Myocyte (in vitro differentiated cells): ENCODE data around the gene TNNT2. TPM values are rescaled to one million over a fixed set of nuclear protein-coding genes. Genes with fewer than 3 reads are reported as not detected.

ENCODE experiments used
- DNase-seq: peaks from one replicate; pipeline ENCODE4 v3.0.0-alpha.2; 2012; ENCODE audit warnings: low read depth
- polyA plus RNA-seq: library from polyadenylated mRNA; unstranded; fragments of >200 nt; gene quantifications from one replicate; pipeline ENCODE4 v1.2.1, GENCODE V29; 2012; ENCODE audit warnings: missing spikeins
- total RNA-seq: library from RNA; depleted of rRNA; stranded (reverse); fragments of >200 nt; gene quantifications from 2 replicates; pipeline ENCODE4 v1.2.3, GENCODE V29; 2014

TNNT2 gene
- total RNA-seq = 3,022 and 4,635 TPM in 2 replicates
- polyA plus RNA-seq = 2,977 TPM

- peak; percentile 98 for DNase-seq
Observed at GRCh38 chr1:201377611-201378092, at the start of gene TNNT2. TSS of gene TNNT2 (minus strand) at chr1:201377680. CDS start at chr1:201373254, 4,426 bp downstream.

DNA sequence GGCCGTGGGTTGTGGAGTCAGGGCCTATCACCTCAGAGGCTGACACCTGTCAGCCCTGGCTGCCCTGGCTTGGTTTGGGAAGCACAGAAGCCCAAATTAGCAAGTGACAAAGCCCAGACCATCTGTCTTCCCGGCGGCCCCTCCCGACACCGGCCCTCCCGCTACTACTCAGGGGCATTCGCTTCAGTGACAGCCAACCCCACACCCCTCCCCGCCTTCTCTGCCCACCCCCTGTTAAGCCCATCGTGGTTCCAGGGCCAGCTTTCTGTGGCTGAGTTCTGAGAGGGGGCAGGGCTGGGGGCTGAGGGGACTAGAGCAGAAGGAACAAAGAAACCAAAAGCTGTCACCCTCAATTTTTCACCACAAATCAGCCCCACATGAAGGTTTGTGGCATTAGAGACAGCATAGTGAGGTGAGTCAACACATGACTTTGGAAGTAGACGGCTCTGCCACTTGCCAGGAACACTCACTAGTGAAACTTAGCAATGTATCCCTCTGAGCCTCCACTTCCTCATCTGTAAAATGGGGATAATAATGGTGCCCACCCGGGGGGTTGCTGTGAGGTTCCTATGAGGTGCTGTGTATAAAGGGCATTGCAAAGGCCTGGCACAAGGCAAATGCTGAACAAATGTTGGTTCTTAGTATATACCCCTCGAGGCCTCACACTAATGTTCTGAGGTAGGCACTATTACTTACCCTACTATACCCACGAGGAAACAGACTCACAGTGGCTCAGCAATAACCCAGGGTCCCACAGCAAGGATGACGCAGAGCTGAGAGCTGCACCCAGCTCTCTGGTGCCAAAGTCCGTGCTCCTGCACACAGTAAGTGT lies 49.2 kb upstream of the TNNT2 start:
- peak; percentile 98 for DNase-seq

DNA sequence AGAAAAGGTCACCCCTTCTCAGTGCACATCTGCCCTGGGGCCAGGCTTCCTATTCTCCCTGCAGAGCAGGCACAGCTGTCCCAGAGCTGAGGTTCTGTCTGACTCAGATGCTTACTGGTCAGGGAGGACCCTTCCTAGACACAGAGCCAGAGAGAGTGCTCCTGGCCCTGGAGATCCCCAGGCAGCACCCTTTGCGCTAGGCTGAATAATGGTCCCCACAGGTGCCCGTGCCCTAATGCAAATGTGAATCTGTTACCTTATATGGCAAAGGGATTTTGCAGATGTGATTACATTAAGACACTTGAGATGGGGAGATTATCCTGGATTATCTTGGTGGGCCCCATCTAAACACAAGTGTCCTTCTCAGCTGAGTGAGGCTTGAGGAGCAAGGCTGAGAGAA lies 46.7 kb upstream of the TNNT2 start:
- DNase-seq = peak; percentile 63

- peak; percentile 35 for DNase-seq
Observed at GRCh38 chr1:201423655-201424054, 46.2 kb upstream of the TNNT2 start.

- peak; percentile 98 for DNase-seq
Observed at GRCh38 chr1:201422436-201423030, 45.1 kb upstream of the TNNT2 start.

- no peak for DNase-seq
Observed at GRCh38 chr1:201422026-201422425, 44.5 kb upstream of the TNNT2 start.

GRCh38 chr1:201421041-201421440 lies 43.6 kb upstream of the TNNT2 start:
- peak; percentile 34 for DNase-seq

DNA sequence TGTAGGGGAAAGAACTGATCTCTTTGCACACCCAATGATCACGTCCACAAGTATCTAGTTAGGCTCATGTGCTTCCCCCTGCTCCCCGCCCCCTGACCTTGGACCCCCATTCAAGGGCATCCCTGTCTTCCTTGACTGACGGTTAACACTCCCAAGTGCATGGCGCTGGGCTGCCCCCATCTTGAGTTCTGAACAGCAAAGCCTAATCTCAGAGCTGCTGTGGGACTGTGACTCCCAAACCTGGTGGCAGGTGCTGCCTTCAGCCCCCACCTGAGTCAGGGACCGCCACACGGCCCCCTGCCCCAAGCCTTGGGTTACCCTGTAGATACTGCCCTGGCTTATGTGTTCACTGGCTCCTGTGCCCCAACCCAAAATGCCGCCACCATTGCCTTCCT lies 43.1 kb upstream of the TNNT2 start:
- DNase-seq = peak; percentile 53

DNA sequence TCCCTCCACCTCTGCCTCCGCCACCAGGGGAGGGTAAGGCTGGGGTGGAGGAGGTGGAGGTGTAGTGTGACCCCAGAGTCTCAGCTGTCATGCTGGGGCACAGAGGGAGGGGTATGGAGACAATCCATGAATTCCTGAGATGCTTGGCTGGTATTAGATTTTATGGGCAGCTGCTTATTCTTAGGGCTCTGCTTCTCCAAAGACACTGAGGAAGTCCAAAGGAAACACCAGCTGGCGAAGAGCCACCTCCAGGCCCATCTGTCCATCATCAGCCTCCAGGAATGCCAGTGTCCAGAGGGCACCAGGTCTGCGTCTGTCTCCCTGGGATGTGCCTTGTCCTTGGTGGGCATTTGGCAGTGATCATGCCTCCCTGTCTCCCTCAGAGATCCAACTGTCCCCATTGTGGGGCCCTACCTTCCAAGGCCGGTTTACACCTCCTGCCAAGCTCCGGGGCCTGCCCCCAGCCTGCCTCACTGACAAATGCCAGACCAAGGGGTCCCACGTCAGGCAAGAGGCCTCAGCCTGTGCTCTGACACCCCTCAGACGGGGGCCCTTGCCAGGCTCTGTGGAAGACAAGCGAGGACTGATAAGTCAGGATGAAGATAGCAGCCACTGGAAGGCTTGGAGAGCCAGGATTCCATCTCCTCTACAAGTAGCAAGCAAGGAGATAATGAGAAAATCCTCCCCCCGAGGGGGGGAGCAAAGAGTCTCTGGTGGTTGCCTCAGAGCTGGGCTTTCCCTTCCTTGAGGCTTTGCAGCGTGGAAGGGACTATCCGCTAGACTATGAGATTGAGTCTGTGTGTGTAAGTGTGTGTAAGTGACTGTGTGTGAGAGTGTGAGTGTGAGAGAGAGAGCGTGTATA lies 42.5 kb upstream of the TNNT2 start:
- peak; percentile 98 for DNase-seq

- no peak for DNase-seq
Observed at GRCh38 chr1:201419256-201419655, 41.8 kb upstream of the TNNT2 start.

DNA sequence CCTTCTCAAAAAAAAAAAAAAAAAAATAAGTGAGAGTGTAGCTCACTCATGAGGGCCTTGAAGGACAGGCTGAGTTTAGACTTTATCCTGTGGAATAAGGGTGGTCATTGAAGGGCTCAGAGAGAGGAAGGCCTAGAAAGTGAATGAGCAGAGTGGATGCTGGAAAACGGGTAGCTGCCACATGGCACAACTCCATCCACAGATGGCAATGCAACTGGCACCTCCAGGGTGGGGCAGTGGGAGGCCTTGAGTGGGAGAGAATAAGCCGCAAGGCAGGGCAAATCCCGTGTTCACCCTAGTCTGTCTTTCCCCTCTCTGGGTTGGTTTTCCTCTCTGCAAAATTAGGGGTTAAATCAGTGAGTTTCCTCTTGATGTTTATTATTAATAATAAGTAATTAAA lies 41.0 kb upstream of the TNNT2 start:
- DNase-seq = peak; percentile 61

GRCh38 chr1:201414051-201414738 lies 36.7 kb upstream of the TNNT2 start:
- peak; percentile 7 for DNase-seq

DNA sequence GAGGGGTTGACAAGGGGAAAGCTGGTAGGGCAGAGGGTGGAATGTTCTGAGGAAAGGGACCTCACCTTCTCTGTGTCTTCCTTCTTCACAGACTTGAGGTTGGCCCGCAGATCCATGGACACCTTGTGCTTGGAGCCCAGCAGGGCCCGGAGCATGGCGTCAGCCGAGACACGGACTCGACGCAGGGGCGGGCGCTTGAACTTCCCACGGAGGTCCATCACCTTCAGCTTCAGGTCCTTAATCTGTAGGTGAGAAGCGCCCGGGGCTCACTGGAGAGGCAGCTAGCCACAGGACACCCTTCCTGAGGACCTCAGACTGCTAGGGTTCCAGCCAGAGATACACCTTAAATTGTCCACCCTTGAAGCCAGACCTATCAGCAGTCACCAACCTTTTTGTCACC lies 33.8 kb upstream of the TNNT2 start:
- peak; percentile 5 for DNase-seq

- peak; percentile 19 for DNase-seq
Observed at GRCh38 chr1:201409440-201409839, 32.0 kb upstream of the TNNT2 start.

DNA sequence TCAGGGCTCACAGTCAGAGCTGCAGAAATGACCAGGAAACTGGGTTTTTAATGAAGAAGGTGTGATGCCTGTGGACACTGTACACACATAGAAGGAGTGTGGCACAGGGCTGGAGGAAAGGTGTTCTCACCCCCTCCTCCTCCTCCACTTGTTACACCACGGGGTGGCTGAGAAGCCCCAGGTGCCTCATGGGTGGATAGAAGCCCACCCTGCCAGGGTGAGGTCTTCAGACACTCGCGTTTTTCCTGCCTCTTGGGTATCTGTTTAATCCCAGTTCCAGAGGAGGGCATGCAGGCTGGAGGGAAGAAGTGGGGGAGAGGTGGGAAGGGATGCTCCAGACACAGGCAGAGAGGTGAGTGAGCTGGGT lies 31.3 kb upstream of the TNNT2 start:
- peak; percentile 12 for DNase-seq

- DNase-seq = peak; percentile 83
Observed at GRCh38 chr1:201408176-201408833, 30.8 kb upstream of the TNNT2 start.

DNA sequence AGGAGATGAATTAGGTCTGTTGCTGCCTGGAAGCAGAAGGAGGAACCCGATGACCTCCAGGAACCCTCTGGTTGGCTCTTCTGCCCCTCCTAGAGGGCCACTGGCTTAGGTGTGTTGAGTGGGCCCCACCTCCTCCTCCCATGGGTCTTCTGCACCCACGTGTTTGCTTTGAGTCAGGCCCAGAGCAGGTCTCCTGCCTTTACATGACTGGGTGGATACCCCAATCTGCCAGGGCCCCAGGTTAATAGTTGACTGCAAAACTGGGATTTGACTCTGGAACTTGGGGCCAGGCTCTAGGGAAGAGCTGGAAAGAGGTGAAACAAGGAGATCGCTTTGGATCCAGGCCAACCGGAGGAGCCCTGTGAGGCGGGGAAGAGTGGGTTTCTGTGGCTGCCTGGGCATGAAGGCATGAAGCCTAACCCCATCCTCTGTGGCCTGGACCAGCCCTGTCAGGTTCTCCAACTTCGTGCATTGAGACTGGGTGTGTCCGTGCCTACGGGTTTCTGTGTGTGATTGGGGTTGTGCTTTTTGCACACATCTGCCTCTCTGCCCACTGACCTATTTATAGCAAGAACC lies 29.4 kb upstream of the TNNT2 start:
- DNase-seq = peak; percentile 83

DNA sequence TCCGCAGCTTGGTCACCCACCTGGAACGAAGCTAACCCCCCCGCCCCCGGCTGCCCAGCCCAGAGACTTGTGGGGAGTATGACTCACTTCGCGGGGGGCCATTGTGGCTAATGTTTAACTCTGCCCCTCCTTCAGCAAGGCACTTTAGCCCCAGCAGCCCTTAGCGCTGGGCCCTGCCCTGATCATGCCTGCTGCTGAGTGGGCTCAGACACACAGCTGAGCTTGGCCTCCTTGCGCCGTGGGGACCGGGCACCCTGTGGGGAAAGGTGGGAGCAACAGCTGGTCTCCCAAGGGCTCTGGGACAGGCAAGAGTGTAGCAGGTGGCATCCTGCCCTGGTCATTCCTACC lies 28.0 kb upstream of the TNNT2 start:
- DNase-seq = peak; percentile 84

DNA sequence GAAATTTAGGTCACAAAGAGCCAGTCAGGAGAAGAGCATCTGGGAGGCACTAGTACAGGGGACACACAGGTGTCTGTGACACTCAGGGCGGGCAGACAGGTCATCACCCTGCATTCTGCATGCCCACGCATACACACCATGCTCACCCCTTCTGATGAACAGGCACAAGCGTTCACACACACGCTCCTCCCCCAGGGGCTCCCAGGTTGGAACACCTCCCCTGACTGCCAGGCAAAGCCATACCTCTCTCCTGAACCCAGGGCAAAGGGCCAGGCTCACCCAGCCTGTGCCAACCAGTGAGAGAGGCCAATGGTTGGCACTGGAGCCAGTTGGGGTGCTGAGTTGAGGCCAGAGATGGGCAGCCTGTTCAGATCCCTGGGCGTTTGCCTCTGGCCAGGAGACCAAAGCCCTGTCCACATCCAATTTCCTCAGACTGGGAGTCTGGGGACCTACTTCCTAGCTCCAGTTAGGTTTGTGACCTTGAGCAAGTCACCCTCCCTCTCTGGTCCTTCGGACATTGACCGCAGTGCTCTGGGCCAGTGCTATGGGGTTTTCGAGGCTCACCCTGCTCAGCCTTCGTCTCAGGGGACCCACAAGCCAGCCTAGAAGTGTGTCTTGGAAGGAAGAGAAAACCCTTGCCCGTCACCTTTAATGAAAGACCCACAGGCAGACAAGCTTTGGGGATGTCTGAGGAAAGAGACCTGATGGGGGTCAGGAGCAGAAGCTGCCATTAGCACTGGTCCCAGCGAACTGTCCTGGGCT lies 27.4 kb upstream of the TNNT2 start:
- DNase-seq = peak; percentile 59
